MM.1S (cell line): ENCODE measurements around the gene TSGA10IP.

ENCODE experiments used
- CTCF ChIP-seq: fragments of 300-600 bp; sonication (generic); IDR thresholded peaks from 2 replicates; pipeline ENCODE4 v1.5.1; 2016; ENCODE audit warnings: antibody characterized with exemption, low read length, mixed read lengths
- EZH2 ChIP-seq: fragments of 300-600 bp; sonication (generic); optimal IDR thresholded peaks from 2 replicates; pipeline ENCODE3; 2017; ENCODE audit warnings: low read depth, mild to moderate bottlenecking, antibody characterized with exemption, low read length, mixed read lengths
- EZH2phosphoT487 ChIP-seq: fragments of 300-600 bp; sonication (generic); IDR thresholded peaks from 2 replicates; pipeline ENCODE4 v1.6.1; 2018; ENCODE audit warnings: antibody characterized with exemption, low read length

GRCh38 chr11:65997286-65997685, 52.0 kb downstream of the TSGA10IP start:
- TF ChIP-seq CTCF, result no peak
- no peak for TF ChIP-seq EZH2
- TF ChIP-seq EZH2phosphoT487, result no peak
